ENCODE data around the gene TRMT112. TPM values are rescaled to one million over a fixed set of nuclear protein-coding genes. Genes with fewer than 3 reads are reported as not detected.

Gene TRMT112
- polyA plus RNA-seq, 1 donor from 2014 or later = 335 TPM

DNA sequence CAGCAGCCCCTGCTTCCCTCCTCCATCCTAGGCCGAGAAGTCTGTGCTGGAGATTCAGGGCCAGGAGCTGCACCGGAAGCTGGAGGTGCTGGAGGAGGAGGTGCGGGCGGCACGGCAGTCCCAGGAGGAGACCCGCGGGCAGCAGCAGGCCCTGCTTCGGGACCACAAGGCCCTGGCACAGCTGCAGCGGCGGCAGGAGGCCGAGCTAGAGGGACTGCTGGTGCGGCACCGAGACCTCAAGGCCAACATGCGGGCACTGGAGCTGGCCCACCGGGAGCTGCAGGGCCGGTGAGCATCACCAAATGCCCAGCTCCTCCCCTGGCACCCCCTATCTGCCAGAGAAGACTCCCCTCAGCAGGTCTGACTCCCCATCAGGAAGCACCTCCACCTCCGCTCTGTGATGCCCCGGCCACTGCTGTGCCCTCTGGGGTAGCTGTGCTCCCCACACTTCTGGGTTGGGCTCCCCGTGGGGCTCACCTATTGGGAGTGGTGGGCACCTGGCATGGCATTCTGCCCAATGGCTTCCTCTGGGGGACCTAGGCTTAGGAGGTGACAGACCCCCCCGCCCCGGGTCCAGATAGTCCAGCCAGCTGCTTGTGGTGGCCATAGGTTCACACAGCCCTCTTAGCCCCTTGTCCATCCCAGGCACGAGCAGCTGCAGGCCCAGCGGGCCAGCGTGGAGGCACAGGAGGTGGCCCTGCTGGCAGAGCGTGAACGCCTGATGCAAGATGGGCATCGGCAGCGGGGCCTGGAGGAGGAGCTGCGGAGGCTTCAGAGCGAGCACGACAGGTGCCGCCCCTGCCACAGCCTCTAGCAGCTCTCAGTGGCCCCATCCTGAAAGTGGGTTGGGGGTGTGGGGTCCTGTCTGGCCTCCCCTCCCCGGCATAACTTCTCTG lies 35.0 kb upstream of the TRMT112 start:
- Histone ChIP-seq H3F3A (ENCODE audit: insufficient read depth, low read length, poor library complexity, severe bottlenecking) (no peaks in the 10 kb centered on the region), H3K79me2 (replicated peaks; ENCODE audit: insufficient read depth, low read length) (no peaks in the 10 kb centered on the region), H3K4me3 (ENCODE audit: low read length) (no peak overlapping the region), H2AFZ (ENCODE audit: low read depth, low read length) (no peak overlapping the region), H3K27me3 (ENCODE audit: insufficient read depth, low read depth, low read length) (no peaks in the 10 kb centered on the region), H3K36me3 (ENCODE audit: insufficient read depth, low read length) (no peaks in the 10 kb centered on the region), H3K9me2 (ENCODE audit: insufficient read depth, low read length) (no peaks in the 10 kb centered on the region), H4K20me1 (ENCODE audit: insufficient read depth) (no peaks in the 10 kb centered on the region), H3K27ac (ENCODE audit: low read length) (no peak overlapping the region), H3K4me2 (ENCODE audit: low read length) (no peak overlapping the region), H3K9ac (ENCODE audit: low read length) (no peak overlapping the region), H3K9me3 (ENCODE audit: low read length) (no peaks in the 10 kb centered on the region)
- TF ChIP-seq EZH2 (IDR thresholded peaks at IDR 0.05; ENCODE audit: borderline replicate concordance, insufficient read depth, low read length, poor library complexity, severe bottlenecking) (no peak), POLR2AphosphoS5 (IDR thresholded peaks at IDR 0.05) (no peak), TAF1 (IDR thresholded peaks at IDR 0.05; ENCODE audit: low read depth) (no peak), EP300 (conservative IDR thresholded peaks at IDR 0.05; ENCODE audit: poor library complexity, severe bottlenecking) (no peak), SMC3 (conservative IDR thresholded peaks at IDR 0.05; ENCODE audit: poor library complexity) (no peak), MXI1 (conservative IDR thresholded peaks at IDR 0.05; ENCODE audit: poor library complexity, severe bottlenecking) (no peak), RAD21 (conservative IDR thresholded peaks at IDR 0.05) (no peak)
- TF ChIP-seq, protein P1, sequence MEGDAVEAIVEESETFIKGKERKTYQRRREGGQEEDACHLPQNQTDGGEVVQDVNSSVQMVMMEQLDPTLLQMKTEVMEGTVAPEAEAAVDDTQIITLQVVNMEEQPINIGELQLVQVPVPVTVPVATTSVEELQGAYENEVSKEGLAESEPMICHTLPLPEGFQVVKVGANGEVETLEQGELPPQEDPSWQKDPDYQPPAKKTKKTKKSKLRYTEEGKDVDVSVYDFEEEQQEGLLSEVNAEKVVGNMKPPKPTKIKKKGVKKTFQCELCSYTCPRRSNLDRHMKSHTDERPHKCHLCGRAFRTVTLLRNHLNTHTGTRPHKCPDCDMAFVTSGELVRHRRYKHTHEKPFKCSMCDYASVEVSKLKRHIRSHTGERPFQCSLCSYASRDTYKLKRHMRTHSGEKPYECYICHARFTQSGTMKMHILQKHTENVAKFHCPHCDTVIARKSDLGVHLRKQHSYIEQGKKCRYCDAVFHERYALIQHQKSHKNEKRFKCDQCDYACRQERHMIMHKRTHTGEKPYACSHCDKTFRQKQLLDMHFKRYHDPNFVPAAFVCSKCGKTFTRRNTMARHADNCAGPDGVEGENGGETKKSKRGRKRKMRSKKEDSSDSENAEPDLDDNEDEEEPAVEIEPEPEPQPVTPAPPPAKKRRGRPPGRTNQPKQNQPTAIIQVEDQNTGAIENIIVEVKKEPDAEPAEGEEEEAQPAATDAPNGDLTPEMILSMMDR (IDR thresholded peaks at IDR 0.05; ENCODE audit: poor library complexity, severe bottlenecking) = no peak
- TF ChIP-seq, protein P2, sequence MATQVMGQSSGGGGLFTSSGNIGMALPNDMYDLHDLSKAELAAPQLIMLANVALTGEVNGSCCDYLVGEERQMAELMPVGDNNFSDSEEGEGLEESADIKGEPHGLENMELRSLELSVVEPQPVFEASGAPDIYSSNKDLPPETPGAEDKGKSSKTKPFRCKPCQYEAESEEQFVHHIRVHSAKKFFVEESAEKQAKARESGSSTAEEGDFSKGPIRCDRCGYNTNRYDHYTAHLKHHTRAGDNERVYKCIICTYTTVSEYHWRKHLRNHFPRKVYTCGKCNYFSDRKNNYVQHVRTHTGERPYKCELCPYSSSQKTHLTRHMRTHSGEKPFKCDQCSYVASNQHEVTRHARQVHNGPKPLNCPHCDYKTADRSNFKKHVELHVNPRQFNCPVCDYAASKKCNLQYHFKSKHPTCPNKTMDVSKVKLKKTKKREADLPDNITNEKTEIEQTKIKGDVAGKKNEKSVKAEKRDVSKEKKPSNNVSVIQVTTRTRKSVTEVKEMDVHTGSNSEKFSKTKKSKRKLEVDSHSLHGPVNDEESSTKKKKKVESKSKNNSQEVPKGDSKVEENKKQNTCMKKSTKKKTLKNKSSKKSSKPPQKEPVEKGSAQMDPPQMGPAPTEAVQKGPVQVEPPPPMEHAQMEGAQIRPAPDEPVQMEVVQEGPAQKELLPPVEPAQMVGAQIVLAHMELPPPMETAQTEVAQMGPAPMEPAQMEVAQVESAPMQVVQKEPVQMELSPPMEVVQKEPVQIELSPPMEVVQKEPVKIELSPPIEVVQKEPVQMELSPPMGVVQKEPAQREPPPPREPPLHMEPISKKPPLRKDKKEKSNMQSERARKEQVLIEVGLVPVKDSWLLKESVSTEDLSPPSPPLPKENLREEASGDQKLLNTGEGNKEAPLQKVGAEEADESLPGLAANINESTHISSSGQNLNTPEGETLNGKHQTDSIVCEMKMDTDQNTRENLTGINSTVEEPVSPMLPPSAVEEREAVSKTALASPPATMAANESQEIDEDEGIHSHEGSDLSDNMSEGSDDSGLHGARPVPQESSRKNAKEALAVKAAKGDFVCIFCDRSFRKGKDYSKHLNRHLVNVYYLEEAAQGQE (IDR thresholded peaks at IDR 0.05; ENCODE audit: borderline replicate concordance) = no peak

DNA sequence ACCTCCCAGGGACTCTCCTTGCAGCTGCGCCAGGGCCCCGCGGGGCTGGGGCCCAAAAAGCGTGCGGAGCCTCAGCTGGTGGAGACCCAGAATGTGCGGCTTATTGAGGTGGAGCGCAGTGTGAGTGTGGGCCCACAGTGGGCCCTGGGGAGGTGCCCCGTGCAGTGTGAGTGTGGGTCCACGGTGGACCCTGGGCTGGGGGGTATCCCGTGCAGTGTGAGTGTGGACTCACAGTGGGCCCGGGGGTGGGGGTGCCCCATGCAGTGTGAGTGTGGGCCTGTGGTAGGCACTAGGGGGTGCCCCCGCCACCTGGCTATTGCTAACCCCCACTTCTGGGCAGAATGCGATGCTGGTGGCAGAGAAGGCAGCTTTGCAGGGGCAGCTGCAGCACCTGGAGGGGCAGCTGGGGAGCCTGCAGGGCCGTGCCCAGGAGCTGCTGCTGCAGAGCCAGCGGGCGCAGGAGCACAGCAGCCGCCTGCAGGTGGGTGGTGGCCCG lies 33.8 kb upstream of the TRMT112 start:
- Histone ChIP-seq H3K79me2 (replicated peaks; ENCODE audit: insufficient read depth, low read length) (no peaks in the 10 kb centered on the region), H3K27me3 (ENCODE audit: insufficient read depth, low read depth, low read length) (no peaks in the 10 kb centered on the region), H3K4me3 (ENCODE audit: low read length) (no peak overlapping the region), H4K20me1 (ENCODE audit: insufficient read depth) (no peaks in the 10 kb centered on the region), H3K9ac (ENCODE audit: low read length) (no peak overlapping the region), H3F3A (ENCODE audit: insufficient read depth, low read length, poor library complexity, severe bottlenecking) (no peaks in the 10 kb centered on the region), H2AFZ (ENCODE audit: low read depth, low read length) (no peak overlapping the region), H3K36me3 (ENCODE audit: insufficient read depth, low read length) (no peaks in the 10 kb centered on the region), H3K9me2 (ENCODE audit: insufficient read depth, low read length) (no peaks in the 10 kb centered on the region), H3K27ac (ENCODE audit: low read length) (no peak overlapping the region), H3K9me3 (ENCODE audit: low read length) (no peaks in the 10 kb centered on the region), H3K4me2 (ENCODE audit: low read length) (no peak overlapping the region)
- TF ChIP-seq EZH2 (IDR thresholded peaks at IDR 0.05; ENCODE audit: borderline replicate concordance, insufficient read depth, low read length, poor library complexity, severe bottlenecking) (no peak), POLR2AphosphoS5 (IDR thresholded peaks at IDR 0.05) (no peak), MXI1 (conservative IDR thresholded peaks at IDR 0.05; ENCODE audit: poor library complexity, severe bottlenecking) (no peak), RAD21 (conservative IDR thresholded peaks at IDR 0.05) (no peak), TAF1 (IDR thresholded peaks at IDR 0.05; ENCODE audit: low read depth) (no peak), EP300 (conservative IDR thresholded peaks at IDR 0.05; ENCODE audit: poor library complexity, severe bottlenecking) (no peak), SMC3 (conservative IDR thresholded peaks at IDR 0.05; ENCODE audit: poor library complexity) (no peak)
- TF ChIP-seq, protein P2 (IDR thresholded peaks at IDR 0.05; ENCODE audit: borderline replicate concordance) = no peak
- TF ChIP-seq, protein P1 (IDR thresholded peaks at IDR 0.05; ENCODE audit: poor library complexity, severe bottlenecking) = no peak
